HUDEP-2 (cell line): ENCODE results near the gene FOXP2.
"Not testable (repeated sequence)": the region's sequence is repeated elsewhere in the genome, so short reads cannot be mapped to it uniquely, and the experiment has no call there.

Experiments used
- DNase-seq, 76 experiments: peaks; one replicate each; lab custom pipeline; 2025; ENCODE audit not compliant: unreplicated experiment in 76 of 76; lab: John Stamatoyannopoulos, UW

The FOXP2 gene

DNA sequence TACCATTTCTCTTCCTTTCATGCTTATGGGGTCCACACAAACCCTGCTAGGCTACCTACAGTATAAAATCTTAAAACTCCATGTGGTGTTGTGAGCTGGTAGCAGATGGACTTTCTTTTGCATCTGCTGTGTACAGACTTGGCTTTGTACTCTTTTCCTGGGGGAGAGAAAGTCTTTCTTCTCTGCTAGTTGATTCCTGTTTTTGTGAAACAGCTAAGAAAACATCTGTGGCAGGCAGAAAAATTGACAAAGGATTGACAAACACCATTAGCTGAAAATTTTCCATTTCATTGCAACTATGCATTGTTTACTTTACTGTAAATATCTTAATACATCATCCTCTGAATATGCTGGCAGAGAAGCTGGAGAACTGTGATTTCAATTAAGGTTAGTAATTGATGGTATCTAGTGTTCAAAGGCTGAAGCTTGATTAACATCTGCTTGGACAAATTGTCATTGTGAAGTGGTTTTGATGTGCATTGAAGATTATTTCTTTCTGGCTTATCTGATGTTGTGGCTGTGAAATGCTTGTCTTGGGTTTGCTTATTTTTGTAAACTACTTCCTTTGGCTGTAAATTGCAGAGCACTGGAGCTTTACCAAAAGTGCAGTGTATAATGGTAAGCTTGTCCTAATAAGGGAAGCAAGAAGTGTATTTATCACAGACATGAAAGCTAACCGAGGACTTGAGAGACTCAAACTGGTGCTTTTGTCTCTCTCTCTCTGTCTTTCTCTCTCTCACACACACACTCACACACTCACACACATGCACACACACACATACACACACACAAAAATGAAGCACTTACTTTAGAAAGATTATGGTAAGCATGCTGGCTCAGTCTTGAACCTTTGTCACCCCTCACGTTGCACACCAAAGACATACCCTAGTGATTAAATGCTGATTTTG, at the start of gene FOXP2:
Gene FOXP2, plus strand, starts transcription at position 660 of the 908 bp plus-strand sequence. CDS start 11,697 bp downstream, outside the sequence.
- no peak for DNase-seq

DNA sequence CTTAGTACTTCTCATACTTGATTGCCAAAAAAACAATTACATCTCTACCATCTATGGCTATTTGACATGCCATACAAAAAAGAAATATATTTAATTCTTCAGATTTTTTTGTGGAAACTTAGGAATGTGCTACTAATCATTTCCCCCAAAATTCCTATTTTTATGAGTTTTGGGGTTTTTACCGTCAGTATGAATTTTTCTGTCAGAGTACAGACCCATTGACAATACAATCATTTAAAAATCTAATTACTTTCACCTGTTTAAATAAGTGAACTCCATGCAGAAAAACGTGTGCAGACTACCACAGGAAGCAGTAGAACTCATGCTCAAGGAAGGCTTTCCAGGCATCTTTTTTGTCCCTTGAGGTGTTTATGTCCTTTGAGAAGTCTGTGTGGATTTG, 48.8 kb upstream of the FOXP2 start:
- DNase-seq, result no peak

DNA sequence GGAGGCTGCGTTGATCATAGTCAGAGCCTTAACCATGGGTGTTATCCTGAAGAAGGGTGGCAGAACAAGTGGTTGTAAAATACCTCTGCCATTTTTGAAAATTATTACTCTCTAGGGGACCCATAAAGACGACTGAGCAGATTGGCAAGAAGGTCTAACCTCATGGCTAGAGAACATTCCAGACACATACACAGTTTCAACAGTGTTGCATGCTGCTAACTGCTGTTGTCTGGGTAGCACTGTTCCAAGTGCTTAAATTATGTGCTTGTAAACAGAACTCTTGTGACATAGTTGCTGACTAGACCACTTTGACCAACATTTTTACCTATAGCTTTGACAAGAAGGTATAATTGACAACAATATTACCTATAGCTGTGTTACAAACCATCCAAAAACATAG, 46.1 kb upstream of the FOXP2 start:
- DNase-seq, result no peak

DNA sequence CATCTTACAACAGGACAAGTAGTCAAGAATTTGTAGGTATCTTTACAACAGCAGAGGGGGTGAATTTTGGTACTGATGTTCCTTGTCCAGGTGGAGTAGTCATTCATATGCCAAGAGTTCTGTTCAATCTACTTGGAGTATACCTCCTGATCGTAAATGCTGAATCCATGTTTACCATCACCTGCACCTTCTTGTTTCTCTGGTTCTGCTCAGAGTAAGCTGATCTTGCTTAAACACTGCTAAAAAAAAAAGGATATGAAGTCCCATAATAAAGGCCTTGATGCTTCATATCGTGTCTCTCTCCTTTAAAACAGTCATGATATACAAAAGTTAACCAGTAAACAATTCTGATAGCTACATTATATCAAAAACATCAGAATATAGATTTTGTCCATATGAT, 45.3 kb upstream of the FOXP2 start:
- DNase-seq, result no peak

DNA sequence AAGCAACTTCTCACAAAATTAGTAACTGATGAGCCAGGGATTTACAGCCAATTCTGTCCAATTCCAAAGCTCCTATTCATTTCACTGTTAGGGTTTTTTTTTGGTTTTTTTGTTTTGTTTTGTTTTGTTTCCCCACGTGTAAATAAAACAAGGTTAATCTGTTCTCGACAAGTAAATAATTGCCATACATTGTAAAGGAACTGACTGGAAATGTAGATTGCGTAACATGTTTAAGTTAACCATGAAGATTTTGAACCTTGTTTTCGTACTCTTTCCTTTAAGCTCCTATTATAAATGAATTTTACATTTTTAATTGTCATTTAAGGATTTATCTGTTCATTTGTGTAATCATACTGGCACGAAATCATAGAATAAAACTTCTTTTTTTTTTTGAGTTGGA, 42.0 kb upstream of the FOXP2 start:
- DNase-seq, result no peak

DNA sequence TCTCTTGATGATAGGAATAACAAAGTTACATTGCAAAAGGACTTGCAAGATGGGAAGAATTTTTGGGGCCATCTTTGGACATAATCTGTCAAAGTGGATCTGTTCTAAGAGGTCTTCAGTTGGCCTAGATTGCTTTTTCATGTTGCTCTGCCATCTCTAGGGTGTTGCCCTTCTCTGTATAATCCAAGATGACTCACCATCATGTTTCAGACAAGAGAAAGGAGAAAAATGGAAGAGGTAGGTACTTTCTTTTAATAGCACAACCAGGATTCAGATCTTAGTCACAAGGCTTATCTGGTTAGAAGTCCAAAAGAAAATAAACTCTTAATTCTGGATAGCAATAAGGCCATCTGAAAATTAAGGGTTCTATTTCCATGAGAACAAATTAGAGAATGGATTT, 38.7 kb upstream of the FOXP2 start:
- no peak for DNase-seq

DNA sequence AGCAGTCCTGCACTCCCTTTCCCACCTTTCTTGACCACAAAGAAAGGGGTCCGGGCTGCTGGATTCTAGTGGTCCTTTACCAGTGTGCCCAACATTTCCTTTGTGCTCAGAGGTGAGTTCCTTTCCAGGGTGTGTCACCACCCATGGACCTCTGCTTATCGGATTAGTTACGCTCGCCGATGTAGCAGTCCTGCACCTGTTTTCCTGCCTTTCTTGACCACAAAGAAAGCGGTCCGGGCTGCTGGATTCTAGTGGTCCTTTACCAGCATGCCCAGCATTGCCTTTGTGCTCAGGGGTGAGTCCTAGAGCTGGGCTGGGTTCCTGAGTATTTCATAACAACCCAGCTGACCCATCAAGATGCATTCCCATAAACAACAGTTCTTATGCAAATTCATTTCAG, 30.7 kb upstream of the FOXP2 start:
- DNase-seq, result not testable (repeated sequence)

DNA sequence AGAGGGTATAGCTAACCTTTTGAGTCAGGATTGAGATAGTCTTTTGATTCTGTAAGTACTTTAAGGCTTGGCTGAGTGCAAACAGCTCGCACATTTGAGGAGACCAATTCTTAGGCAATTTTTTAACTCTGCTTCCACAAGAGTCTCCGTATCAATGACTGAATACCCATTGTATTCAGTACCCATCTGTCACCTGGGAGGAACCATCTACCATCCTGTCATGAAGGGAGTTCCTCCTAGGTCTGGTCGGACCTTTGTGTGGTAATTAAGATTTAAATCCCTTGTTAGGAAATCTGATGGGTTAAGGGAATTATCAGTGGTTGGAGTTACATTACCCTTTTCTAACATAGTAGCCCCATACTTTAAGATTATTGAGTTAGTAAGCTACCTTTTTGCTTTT, 30.3 kb upstream of the FOXP2 start:
- not testable (repeated sequence) for DNase-seq

DNA sequence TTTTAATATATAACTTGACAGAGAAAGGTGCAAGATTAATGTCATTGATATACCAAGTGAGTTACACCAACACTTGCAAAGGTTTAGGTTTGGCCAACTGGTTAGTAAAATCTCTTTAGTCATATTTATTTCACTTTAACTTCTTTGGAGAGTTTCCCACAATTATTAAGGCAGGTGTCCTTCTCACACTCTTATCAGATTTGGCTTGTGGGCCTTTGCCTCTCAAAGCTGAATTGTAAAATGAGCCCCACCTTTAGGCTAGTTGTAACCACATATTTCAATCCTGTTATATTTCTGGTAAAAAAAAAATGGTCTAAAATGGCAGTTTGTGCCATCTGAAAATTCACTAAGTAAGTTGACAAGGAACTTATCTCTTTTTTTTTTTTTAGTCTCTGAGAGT, 26.6 kb upstream of the FOXP2 start:
- no peak for DNase-seq

DNA sequence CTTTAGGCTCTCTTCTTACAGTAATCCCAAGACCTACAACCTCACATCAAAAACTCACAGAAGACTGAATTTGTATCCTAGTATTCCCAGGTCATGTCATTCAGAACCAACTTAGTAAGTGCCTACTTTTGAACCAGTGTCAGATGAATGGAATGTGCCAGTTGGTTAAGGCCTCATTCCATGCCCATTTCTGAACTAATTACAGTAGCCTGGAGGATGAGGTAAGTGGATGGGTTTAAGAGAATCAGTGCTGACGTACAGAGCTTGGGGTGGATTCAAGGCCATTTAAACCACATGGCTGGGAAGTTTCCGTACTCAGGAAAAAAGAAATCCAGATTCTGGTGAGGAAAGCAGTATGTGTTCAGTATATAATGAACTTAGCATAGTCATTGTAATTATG, 21.9 kb upstream of the FOXP2 start:
- DNase-seq, result no peak

DNA sequence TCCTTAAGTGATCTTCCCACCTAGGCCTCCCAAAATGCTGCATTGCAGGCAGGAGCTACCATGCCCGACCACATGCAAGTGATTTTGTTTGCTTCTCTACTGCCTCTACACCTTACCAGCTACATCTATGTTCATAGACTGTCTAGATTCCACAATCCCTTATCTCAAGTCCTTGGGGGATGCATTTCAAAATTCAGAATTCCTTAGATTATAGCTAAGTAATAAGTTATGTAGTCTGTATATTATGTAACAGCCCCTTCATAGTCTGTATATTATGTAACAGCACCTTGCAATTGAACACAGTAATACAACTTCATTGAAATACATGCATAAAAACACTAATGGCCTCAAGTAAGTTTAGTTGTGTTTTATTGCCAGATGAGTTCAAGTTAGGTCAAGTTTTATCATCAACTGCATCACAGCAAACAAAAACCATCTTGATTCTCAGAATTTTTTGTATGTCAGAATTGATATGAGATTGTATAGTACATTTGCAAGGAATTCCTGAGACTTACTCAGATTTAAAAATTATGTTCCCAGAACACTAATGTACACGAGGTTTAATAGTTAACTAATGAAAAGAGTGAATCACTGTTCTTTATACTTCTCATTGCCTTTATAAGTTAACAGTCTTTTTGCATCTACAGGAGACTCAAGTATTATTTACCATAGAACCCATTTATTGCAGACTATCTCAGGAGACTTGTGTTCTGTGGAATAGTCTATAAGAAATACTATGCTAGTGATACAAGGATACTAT, 11.6 kb upstream of the FOXP2 start:
- no peak for DNase-seq

DNA sequence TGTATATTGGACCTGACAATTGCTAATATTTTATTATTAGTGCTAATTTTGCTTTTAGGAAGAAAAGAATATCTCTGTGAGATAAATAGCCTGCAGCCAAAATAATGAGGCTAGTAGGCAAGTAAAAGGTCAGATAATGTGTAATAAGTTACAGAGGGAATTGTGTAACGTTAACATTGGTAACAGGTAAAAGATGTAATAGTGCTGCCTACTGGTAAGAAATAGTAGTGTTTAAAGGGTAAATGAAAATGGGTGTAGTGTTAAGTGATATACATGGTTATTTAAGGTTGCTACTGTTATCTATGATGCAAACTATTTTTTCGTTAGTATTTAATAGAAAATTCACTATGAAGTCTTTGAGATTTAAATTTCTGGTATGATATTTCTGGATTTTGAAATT, 9.2 kb upstream of the FOXP2 start:
- peak in 3 of 76 experiments; percentile 5 to 14 (median 6) for DNase-seq

DNA sequence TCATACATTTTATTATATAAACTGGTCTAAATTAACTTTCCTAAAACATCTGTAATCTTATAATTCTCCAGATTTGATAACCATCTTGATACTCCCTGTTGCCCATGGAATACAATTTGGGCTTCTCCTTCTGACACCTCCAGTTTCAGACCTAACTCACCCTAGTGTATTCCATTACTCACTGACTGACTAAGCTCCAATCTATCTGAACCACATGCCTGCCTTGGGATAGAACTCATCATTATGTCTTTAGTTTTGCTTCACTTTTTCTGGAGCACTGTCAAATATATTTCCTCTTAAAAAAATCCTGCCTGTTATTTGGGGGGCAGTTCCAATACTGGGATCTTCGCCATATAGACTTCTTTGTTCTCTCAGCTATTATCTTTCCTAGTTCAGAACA, 4.9 kb upstream of the FOXP2 start:
- DNase-seq, result no peak

DNA sequence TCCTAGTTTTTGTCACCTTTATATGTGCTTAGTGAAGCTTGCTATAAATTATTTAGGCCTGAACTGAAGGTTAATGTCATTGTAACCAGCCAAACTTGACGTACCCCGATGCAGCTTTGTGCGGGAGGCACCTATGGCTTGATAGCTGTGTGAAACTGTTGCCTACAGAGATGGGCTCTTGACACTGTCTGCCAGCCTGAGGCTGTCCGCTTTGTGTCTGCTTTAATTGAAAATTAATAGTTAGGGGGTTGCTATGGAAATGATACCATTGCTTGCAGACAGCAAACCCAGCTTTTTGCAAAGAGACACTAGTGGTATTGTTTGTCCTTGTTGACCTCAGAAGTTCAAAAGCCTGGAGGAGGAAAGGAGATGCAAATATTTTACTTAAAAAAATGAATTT, 2.1 kb upstream of the FOXP2 start:
- DNase-seq, result no peak

DNA sequence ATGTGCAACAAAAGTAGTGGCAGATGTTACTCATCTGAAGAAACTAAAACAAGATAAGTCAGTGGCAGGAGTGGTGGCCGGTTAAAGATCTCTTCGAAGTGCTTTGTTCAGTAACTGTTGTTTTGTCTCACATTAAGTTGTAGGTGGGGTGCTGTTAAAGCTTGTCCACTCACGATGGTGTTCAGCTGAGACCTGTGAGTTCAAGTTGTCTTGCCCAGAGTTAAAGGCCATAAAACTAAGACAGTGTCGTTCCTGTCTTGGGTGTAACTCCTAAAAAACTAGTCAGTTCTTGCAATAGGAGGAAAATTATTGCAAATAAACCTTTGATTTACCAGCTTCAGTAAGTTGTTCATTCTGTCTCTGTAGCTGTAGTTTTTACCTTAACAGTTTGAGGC, 857 bp upstream of the FOXP2 start:
- DNase-seq, result no peak

DNA sequence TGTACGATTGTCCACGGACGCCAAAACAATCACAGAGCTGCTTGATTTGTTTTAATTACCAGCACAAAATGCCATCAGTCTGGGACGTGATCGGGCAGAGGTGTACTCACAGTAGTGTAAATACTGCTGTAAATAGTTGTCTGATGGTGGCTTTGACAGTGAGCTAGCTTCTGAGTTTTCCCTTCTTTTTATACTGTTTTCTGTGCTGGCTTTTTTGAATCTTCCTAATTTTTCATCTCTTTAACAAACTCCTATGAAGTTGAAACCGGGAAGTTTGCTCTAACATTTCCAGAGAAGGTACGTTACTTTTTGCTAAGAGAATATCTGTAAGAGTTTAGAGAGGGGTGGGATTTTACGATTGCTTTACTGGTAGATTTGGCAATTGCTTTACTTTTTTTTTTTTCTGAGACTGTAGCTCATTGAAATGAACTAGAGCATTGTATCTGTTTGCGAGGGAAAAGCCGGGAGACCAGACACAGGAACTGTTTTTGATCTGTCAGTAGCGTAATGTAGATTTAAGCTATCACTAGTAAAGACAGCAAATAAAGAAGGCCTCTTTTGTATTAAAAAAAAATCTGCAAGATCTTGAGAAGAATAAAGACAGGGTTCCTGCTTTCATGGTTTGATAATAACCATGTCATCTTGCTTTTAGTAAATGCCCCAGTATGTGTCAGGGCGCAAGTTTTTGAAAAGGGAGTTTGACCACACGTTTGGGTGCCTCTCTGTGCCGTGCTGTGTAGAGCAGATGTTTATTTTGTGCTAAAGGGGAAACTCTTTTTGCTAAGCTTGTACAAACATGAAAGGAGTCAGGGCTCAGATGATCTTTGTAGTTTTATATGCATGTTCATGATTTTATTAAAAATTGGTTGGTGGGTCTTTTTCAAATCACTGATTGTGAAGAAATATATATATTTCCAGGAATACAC, 712 bp downstream of the FOXP2 start:
- DNase-seq, result no peak

DNA sequence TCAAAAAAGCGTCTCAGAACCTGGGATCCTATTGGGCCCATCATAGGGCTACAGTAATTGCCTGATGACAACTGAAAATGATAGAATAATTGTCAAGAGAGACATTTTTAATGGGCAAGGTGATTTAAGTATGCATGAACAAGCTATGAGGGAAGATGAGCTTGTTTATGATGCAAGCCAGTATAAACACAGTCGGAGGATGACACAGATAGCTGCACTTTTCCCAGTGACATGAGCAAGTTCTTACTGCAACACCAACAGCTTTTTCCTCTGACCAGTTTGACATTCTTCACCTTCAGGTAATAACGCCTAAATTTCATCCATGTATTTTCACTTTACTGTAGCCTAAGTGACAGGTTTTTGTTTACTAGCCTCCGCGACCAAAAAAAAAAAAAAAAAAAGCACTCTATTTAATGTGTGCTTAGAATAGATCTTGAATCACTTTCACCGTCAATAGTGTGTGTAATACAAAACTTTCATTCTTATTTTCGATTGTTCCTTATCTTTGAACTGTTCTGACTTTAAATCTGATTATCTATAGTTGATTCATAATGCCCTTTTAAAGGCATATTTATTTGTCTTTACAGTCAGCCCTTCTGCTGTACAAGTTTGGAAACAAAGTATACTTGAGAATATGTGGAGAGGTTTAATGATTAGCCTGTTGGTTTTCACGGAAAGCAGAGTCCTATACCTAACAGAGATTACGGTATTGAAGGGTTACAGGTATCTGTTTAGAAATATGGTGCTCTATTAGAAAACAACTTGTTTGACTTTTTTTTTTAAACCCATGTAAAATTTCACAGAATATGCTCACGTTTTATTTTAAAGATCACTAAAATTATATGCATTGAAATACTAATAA, 1.7 kb downstream of the FOXP2 start:
- no peak for DNase-seq

DNA sequence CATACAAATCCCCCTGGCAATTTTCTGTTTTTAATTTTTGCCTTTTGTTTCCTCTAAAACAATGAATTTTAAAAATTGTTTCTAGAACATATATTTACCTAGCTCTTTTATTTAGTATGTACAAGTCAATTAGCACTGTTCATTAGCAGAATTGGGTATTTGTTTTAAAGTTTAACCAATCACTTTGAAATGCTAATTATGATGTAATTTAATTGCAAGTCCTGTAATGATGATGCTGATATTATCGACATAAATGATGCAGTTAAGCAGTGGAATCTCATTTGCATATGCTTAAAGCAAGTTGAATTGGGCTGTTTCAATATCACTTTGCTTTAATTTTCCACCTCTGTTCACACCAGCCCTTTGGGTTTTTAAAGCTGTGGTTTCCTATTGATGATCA, 2.7 kb downstream of the FOXP2 start:
- DNase-seq, result no peak

DNA sequence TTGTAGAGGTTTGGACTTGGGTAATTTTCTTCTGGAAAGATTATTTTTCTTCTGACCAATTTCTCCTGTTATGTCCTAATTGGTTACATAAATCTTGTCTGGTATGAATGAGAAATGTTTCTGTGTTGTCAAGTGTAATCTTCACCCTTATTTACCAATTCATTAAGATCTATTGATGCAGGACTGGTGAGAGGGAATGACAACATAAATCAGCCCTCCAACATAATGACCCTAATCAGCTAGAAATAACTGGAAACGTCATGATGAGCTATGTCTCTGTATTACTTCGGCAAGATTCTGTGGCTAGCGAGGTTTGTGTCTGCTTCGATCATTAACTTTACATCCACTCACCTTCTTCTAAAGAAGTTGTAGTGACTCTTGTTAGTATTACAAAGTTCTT, 3.5 kb downstream of the FOXP2 start:
- no peak for DNase-seq
